BJ (cell line): ENCODE measurements around the gene NIBAN1. TPM values are rescaled to one million over a fixed set of nuclear protein-coding genes. Genes with fewer than 3 reads are reported as not detected.

Experiments
- CTCF ChIA-PET: fragments of 350-600 bp; formaldehyde crosslinking; extraction: SDS; loops from one replicate; lab custom pipeline; 2021; ENCODE audit warnings: antibody characterized with exemption, inconsistent platforms; lab: Yijun Ruan, JAX
- POLR2A ChIA-PET: fragments of 300-600 bp; sonication (Branson Sonifier 250); formaldehyde crosslinking; extraction: SDS; loops from one replicate; lab custom pipeline; 2021; ENCODE audit warnings: antibody characterized with exemption; lab: Charles Lee
- DNase-seq: peaks from one replicate; pipeline ENCODE4 v3.0.0-alpha.2; 2011; ENCODE audit warnings: low read depth
- H3K27me3 ChIP-seq: 2 replicates; pipeline ENCODE4 v1.6.0; 2011; ENCODE audit warnings: low read length; ENCODE audit not compliant: control insufficient read depth, insufficient read depth
- H3K36me3 ChIP-seq: 2 replicates; pipeline ENCODE4 v1.5.1; 2011; ENCODE audit warnings: low read length; ENCODE audit not compliant: control insufficient read depth, insufficient read depth
- H3K4me3 ChIP-seq: 2 replicates; pipeline ENCODE4 v1.5.1; 2011; ENCODE audit warnings: low read depth, mild to moderate bottlenecking, control low read depth, low read length
- CTCF ChIP-seq: IDR thresholded peaks from 2 replicates; pipeline ENCODE4 v1.5.1; 2011; ENCODE audit warnings: low read depth, mild to moderate bottlenecking, control low read depth, inconsistent platforms, low read length, moderate library complexity; ENCODE audit not compliant: insufficient read depth
- polyA plus RNA-seq: library from polyadenylated mRNA; depleted of rRNA; stranded (reverse); fragments of >200 nt; gene quantifications from 2 replicates; pipeline ENCODE4 v1.2.3, GENCODE V29; 2011

Gene NIBAN1
- polyA plus RNA-seq, 1 experiment: 28.2 TPM

- Histone ChIP-seq H3K36me3 (no peaks in the 10 kb centered on the region), H3K4me3 (no peak overlapping the region), H3K27me3 (no peaks in the 10 kb centered on the region)
- ChIA-PET POLR2A (no interaction called here), CTCF (interaction anchor here (1.1 to 19.3 kb wide), 4 partner anchors 7 to 167 kb away, joined by 3 to 300 read pairs (median 8); no protein-coding TSS in a partner anchor)
- TF ChIP-seq CTCF: no peak
- no peak for DNase-seq
Observed at GRCh38 chr1:184974837-184975115, 468 bp upstream of the NIBAN1 start.

DNA sequence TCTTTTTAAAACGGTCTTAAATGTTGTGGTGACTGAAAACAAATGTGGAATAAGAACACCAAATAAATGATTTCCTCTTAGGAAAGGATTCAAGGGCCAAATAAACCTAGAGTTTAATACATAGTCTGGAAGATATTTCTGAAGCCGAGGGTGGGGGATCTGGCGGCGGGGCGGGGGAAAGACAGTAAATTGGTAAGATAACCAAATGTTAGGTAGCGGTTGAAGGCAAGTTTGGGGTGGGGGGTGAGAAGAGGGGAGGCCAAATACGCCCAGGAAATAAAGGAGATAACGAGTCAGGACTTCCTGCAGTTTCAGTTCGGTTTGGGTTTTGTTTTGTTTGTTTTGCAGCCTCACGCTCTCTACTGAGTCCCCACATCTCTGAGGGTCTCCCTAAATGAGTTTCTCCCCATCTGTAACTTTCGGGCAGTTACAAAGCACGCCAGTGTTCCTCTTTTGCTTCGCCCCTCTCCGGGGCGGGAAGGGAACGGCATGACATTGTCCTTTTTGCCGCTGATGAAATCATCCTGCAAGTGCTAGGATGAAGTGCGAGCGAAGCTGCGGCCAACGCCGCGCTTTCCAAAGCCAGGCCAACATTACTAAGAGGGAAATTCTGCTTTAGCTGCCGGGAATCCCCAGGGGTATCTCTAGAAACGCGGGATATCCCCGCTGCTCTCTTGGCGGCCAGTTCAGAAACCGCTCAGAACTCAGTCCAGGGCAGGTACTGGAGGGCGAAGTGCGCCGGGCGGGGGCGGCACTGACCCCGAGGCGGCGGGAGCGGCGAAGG, 844 bp downstream of the NIBAN1 start:
- no peaks in the 10 kb centered on the region for H3K36me3 ChIP-seq
- POLR2A ChIA-PET: interaction anchor here (0.6 to 0.7 kb wide), 2 partner anchors 28 to 165 kb away, joined by 3 read pairs; no protein-coding TSS in a partner anchor
- H3K27me3 ChIP-seq: no peaks in the 10 kb centered on the region
- CTCF ChIA-PET: interaction anchor here (0.6 to 19.3 kb wide), 10 partner anchors 9 to 707 kb away, joined by 3 to 300 read pairs (median 4); no protein-coding TSS in a partner anchor
- H3K4me3 ChIP-seq: peak overlapping the region; percentile 66
- DNase-seq: no peak
- TF ChIP-seq CTCF: no peak

DNA sequence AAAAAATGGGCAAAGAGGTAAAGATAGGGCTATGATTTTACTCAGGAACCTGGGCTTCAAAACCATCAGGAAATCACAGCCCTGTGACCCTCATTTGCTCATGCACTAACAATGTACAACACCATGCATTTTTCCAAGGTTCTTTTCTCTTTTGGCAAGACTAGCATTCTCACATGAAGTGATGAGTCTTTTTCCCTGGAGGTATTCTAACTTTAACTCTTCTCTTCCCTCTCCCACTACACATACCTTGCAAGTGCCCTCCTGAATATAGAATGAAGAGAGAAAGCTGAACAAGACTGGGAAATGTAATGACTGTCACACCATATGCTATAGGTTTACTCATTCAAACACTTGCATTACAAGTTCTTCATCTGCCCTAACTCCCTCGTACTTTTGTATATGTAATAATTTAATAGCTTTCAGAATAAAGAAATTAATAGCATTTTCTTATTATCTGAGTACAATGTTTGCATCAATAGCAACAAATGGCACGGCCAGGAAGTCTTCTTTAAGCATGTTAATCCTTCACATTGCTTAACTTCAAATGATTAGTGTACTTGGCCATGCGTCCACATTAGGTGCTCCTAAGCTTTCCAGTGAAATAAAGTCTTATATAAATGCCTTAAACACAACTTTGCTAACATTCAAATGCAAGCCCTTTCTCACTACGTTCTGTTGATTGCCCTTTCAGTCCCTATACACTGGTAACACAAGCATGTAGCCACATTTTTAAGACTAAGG, 1.8 kb downstream of the NIBAN1 start:
- no peaks in the 10 kb centered on the region for H3K36me3 ChIP-seq
- peak overlapping the region; percentile 66 for H3K4me3 ChIP-seq
- H3K27me3 ChIP-seq: no peaks in the 10 kb centered on the region
- POLR2A ChIA-PET: interaction anchor here (0.5 to 0.7 kb wide), 2 partner anchors 27 to 45 kb away, joined by 3 read pairs; no protein-coding TSS in a partner anchor
- CTCF ChIA-PET: interaction anchor here (0.6 to 19.3 kb wide), 6 partner anchors 10 to 708 kb away, joined by 3 to 300 read pairs (median 6); no protein-coding TSS in a partner anchor
- TF ChIP-seq CTCF: no peak
- DNase-seq: no peak

DNA sequence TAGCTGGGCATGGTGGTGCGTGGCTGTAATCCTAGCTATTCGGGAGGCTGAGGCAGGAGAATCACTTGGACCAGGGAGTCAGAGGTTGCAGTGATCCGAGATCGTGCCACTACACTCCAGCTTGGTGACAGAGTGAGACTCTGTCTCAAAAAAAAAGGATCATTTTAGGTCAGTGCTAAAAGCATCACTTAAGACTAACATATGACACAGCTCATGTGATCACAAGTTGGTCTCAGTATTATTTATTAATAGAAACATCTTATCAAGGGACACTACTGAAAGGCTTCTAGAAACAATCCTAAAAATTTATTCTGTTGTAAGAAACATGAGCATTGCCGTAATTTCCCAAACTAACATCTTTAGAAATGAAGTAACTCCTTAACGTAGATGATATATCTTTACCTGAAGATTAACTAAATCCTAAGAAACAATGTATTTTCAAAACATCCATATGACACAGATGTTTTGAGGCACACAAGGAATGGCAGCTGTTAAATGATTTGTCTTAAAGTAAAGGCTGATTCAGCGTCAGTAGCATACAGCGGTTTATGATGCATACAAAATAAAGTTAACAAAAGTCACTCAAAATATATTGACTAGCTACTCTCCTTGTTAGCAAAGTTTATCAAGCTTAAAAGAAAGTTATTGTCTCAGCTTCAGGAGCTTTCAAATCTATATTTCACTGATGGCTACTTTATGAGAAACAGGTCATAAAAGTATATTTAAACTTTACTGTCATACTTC, 2.6 kb downstream of the NIBAN1 start:
- Histone ChIP-seq H3K4me3 (no peak overlapping the region), H3K36me3 (no peaks in the 10 kb centered on the region), H3K27me3 (no peaks in the 10 kb centered on the region)
- TF ChIP-seq CTCF: no peak
- CTCF ChIA-PET: interaction anchor here (1.1 to 19.3 kb wide), 6 partner anchors 9 to 198 kb away, joined by 3 to 300 read pairs (median 3); no protein-coding TSS in a partner anchor
- POLR2A ChIA-PET: interaction anchor here (0.5 kb wide), 1 partner anchor 46 kb away, joined by 3 read pairs; no protein-coding TSS in a partner anchor
- no peak for DNase-seq
